ENCODE results near the gene PPP1R9B.

Gene PPP1R9B, protein sequence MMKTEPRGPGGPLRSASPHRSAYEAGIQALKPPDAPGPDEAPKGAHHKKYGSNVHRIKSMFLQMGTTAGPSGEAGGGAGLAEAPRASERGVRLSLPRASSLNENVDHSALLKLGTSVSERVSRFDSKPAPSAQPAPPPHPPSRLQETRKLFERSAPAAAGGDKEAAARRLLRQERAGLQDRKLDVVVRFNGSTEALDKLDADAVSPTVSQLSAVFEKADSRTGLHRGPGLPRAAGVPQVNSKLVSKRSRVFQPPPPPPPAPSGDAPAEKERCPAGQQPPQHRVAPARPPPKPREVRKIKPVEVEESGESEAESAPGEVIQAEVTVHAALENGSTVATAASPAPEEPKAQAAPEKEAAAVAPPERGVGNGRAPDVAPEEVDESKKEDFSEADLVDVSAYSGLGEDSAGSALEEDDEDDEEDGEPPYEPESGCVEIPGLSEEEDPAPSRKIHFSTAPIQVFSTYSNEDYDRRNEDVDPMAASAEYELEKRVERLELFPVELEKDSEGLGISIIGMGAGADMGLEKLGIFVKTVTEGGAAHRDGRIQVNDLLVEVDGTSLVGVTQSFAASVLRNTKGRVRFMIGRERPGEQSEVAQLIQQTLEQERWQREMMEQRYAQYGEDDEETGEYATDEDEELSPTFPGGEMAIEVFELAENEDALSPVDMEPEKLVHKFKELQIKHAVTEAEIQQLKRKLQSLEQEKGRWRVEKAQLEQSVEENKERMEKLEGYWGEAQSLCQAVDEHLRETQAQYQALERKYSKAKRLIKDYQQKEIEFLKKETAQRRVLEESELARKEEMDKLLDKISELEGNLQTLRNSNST
- 88.1 to 196 reads per million in 2 donors for total RNA-seq

DNA sequence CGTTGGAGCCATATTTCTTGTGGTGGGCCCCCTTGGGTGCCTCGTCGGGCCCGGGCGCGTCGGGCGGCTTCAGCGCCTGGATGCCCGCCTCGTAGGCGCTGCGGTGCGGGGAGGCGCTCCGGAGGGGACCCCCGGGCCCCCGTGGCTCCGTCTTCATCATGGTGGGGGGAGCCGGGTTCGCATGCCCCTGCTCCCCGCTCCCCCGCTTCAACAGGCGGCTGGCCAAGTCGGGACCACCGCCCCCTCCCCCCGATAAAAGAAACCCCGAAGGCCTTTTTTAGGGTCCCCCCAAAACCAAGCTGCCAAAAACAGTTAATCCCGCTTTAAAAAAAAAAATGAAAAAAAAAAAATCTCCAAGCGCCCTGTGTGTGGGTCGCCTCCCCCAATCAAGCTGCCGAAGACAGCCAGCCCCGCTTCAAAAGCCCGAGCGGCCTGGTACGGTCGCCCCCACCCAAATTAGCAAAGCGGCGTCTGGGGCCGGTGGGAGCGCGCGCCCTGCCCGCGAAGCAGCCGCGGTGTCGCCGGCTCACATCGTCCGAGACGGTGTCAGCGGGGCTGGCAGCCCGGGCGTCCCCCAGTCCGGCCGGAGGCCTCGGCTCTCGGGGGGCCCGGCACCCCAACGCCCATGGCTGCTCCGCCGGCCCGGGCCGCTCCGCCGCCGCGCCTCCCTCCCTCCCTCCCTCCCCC lies at the start of gene PPP1R9B:
Gene PPP1R9B (minus strand): TSS at position 324 of the 687 bp plus-strand sequence. CDS start 164 bp downstream, at position 160.
- peak; percentile 23 for DNase-seq

DNA sequence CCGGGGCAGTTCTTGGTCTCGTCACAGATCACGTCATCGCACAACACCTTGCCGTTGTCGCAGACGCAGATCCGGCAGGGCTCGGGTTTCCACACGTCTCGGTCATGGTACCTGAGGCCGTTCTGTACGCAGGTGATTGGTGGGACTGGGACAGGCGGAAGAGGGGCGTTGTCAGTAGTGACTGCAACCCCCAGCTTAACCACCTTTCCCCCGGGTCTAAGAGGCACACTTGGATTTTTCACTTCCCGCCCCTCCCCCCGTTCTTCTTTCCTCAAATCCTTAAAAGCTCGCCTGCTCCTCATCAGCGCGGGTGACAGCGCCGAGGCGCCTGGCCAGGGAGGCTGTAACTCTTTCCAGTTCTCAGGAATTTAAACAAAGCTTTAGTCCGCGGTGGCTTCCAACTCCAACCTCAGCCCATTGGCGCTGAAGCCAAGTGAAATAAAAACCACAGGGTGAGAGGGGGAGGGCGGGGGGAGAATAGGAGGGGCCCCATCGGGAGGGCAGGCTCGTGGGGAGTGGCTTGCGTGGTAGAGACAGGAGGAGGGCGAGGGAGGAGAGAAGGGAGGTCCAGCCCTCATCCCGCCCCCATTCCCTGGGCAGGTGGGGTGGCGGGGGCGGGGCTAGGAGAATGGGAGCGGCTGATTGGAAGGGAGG lies 49.5 kb upstream of the PPP1R9B start:
- peak; percentile 74 for DNase-seq

DNA sequence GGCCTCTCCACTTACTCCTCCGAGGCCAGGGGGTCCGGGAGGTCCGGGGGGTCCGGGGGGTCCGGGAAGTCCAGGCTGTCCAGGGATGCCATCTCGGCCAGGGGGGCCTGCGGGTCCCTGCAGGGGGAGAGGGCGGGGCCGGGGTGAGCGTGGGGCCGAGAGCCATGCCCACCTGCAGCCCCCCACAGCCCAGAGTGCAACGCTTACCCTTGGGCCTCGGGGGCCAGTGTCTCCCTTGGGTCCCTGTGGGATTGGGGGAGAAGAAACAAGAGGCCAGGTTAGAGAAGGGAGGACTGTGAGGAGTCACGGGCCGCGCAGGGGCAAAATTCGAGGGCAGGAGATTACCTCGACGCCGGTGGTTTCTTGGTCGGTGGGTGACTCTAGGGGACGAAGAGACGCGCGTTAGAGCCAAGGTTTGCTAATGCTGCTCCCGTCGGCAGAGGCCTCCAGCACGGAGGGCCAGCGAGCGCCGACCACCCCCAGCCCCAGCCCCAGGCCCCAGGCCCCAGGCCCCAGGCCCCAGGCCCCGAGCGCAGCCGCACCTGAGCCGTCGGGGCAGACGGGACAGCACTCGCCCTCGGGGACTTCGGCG lies 48.8 kb upstream of the PPP1R9B start:
- DNase-seq: no peak

DNA sequence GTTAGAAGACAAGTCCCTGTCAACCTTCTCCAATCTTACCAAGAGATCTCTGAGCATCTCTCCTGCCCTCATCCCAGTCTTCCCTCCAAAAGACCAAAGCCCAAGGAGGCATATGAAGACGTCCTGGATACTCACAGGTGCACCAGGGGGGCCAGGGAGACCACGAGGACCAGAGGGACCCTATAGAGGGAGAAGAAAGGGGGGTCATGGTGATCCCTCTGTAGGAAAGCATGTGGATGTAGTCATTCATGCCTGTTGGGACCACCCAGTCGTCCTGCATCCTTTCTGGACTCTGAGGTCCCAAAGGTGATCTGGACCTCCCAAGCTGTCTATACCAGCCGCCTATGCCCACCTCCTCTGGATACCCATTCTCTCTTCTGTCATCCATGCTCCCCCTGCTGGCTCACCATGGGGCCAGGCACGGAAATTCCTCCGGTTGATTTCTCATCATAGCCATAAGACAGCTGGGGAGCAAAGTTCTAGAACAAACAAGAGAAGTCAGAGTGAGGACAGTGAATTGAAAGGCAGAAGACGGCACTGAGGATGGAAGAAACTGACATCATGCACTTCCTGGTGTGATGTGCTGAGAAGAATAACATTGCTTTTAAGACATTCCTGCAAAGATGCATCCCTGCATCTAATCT lies 47.7 kb upstream of the PPP1R9B start:
- DNase-seq: peak; percentile 49

DNA sequence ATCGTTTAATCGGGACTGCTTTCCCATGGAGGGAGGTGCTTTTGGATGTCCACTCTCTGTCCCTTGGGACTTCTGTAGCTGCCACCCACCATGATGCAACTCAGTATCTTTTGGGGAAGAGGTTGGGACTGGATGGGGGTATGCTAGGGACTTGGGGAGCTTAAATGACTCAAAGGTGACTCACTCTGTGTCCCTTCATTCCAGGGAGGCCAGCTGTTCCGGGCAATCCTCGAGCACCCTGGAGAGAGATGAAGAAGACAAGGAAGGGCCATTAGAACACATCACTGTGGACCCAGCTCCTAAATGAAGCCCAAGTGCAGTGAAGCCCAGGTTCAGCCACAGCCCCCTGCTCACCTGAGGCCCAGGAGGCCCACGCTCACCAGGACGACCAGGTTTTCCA lies 46.3 kb upstream of the PPP1R9B start:
- no peak for DNase-seq

DNA sequence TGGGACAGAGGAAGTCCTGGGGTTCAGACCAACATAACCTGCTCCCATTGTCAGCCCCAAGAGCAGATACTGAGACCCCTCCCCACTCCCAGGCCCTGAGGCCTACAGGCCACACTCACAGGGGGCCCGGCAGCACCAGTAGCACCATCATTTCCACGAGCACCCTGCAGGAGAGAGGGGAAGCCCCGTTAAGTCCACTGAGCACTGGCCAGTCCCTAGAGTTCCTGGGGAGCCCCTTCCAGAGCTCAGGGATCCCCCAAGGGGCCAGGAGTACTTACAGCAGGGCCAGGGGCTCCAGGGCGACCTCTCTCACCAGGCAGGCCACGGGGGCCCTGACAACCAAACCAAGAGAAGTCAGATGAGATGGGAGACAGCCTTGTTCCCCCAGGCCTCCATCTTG lies 45.6 kb upstream of the PPP1R9B start:
- DNase-seq: no peak

DNA sequence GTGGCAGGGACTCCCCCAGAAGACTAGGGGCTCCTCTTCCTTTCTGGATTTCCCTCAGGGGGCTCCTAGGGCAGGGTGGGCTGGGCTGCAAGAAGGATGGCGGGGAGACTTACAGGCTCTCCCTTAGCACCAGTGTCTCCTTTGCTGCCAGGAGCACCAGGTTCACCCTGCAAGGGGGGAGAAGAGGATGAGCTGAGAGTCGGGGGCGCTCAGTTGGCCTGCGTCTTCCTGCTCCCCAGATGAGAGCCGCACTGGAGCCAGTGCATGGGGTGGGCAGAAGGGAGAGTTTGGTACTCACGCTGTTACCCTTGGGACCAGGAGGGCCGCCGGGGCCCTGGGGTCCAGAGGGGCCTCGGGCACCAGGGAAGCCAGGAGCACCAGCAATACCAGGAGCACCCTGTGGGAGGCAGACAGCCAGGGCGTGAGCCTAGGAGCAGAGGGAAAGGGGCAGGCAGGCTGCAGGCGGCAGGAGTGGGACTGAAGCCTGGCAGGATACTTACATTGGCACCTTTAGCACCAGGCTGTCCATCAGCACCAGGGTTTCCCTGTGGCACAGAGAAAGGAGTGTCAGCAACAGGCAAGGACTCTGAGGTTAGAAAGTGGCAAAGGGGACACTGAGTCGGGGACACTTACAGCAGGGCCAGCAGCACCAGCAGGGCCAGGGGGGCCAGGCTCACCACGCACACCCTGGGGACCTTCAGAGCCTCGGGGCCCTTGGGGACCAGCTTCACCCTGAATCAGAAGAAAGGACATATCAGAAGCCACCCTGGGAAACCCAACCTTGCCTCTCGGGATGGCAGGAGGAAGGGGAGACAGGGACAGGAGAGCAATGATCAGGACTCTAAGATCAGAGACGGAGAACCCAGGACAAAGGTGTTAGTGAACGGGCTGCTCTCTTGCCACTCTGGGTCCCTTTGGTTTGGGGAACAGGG lies 44.7 kb upstream of the PPP1R9B start:
- DNase-seq: no peak

DNA sequence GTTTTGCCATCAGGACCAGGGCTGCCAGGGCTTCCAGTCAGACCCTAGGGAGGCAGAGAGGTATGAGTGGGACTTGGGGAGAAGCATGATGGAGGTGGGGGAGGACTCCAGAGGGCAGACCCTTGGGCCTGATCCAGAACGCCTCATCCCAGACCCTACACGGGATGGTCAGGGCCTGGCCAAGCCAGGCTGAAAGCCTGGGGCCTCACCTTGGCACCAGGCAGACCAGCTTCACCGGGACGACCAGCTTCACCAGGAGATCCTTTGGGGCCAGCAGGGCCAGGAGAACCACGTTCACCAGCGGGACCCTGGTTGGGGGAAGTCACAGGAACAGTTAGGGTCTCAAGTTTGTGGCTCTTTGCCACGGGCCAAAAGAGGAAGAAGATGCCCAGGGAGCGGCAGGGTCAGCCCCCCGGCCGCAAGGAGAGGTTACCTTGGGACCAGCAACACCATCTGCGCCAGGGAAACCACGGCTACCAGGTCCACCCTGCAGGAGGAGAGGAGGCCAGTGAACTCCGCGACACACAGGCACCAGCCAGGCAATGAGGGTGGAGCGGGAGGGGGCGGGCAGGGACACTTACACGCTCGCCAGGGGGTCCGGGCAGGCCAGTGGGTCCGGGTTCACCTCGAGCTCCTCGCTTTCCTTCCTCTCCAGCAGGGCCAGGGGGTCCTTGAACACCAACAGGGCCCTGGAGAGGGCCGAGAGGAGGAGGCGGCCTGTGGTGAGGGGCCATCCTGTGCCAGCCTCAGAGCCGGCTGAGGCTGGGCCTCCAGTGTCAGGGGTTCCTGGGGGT lies 43.9 kb upstream of the PPP1R9B start:
- DNase-seq: no peak

DNA sequence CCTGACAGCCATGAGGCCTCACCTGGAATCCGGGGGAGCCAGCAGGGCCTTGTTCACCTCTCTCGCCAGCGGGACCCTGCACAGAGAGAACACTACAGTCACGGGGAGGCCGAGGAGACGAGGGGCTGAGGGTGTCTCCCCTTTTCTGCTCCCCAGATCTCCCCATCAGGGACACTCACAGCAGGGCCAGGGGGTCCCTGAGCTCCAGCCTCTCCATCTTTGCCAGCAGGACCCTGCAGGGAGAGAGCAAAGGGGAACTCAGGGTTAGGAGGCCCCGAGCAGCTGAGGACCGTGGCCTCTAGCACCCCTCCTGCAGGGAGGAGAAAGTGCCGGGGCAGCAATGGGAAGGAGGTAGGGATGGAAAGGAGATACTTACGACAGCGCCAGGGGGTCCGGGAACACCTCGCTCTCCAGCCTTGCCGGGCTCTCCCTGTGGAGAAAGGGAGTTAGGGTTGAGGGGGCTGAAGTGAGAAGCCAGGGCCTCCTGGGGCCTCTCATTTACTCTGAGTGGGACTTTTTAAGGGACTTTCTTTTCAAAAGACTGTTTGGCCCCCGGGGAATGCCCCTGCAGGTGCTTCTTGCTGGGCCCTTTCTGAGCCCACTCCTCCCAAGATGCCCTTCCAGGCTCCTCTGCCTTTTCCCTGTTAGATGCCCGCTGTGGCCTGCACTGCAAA lies 42.3 kb upstream of the PPP1R9B start:
- DNase-seq: no peak

DNA sequence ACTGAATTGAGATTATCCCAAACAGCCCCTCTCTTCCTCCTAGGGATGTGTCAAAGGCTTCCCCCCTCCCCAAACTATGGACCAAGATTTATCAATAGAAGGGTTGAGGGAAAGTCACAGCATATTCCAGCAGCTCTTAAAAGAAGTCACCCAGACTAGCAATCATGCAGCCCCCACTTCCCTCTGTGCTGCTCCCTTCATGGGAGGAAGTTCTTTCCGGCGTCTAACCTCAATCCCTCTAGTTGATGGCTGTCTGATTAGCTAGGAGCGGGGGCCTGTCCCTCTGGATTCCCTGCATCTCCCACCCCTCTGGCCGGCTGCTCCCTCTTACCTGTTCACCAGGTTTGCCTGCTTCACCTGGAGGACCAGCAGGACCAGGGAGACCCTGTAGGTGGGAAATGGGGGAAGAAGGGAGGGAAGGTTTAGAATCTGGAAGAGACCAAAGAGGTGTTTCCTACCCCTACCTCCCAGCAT lies 41.7 kb upstream of the PPP1R9B start:
- no peak for DNase-seq

DNA sequence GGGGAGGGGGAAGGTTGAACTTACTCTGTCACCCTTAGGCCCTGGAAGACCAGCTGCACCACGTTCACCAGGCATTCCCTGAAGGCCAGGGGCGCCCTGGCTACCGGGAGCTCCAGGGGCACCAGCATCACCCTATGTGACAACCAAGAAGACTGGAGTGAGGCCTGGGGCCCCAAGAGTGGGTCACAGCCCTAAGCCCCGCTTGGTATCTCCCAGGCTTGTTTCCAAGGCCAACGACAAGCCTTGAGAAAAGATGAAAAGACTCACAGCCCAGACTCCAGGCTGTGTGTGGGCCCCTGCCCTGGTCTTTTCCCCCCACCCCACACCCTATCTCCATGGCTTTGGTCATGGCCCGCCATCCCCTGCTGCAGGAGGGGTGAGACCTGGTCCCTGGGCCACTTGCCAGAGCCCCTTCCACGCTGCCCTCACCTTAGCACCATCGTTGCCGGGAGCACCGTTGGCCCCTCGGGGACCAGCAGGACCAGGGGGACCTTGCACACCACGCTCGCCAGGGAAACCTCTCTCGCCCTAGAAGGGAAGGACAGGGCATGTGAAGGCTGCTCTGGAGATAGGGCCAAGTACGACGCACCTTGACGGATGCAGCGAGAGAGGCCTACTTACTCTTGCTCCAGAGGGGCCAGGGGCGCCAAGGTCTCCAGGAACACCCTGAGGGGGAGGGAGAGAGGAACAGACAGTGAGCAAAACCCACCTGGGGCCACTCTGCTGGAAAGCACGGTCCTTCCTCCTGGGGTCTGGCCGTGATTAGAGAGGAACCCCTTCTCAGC lies 41.1 kb upstream of the PPP1R9B start:
- no peak for DNase-seq

DNA sequence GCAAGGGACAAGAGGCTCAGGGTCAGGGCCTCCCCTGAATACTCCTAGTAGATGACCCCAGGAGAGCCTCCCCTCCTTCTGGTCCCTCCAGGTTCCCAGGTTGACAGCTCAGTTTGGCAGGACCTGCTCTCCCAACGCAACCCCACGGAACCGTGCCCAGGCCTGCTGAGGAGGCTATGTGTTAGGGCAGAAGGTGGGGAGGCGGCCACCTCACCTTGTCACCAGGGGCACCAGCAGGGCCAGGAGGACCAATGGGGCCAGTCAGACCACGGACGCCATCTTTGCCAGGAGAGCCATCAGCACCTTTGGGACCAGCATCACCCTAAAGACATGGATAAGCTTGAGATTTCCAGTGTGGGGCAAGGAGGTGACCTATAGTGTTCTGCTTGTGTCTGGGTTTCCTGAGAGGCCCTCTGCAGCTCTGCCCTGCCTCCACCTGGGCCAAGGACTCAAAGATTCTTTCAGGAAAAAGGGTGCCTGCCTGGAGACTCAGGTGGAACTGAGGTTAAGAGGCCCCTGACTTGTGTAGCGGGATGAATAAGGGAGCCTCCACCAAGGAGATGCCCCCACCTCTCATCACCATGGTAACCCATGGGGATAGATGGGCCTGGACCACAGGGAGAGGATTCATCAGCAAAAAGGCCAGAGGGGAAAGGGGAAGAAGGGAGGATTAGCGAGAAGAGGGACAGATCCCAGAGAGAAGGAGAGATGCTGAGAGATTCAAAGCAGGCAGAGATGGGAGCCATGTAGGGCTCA lies 40.3 kb upstream of the PPP1R9B start:
- DNase-seq: no peak

DNA sequence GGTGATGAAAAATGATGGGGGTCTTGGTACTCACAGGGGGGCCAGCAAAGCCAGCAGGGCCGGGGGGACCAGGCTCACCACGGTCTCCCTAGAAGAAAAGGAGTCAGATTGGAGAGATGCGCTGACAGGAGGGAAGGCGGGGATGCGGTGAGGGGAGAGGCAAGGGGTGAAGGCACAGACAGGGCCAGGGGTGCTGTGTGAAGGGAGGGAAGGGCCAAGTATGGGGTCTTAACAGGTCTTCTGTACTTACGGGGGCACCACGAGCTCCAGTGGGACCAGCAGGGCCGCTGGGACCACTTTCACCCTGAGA lies 39.8 kb upstream of the PPP1R9B start:
- DNase-seq: no peak

DNA sequence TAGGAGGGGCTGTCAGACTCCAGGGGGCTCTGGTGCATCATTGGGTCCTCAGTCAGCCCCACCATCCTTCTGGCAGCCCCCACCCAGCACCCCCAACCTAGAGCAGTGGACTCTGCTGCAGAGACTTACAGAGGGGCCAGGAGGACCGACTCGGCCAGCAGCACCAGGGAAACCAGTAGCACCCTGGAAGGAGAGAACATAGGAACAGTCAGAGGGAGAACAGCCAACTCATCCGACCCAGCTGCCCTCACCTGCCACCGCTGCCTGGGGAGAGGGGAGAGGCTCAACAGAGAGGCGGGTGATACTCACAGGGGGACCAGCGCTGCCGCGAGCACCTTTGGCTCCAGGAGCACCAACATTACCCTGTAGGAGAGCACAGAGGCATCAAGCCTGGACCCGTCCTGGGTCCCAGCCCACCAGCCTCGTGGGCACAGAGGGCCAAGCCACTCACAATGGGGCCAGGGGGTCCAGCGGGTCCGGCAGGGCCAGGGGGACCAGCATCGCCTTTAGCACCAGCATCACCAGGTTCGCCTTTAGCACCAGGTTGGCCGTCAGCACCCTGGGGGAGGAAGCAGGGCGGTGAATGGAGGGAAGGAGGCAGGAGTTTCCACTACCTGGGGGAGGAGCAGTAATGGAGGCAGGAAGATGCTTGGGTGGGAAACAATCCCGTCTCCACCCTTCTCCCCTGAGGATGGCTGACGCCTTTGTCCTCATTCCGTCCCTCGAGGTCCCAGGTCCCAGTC lies 39.2 kb upstream of the PPP1R9B start:
- no peak for DNase-seq

DNA sequence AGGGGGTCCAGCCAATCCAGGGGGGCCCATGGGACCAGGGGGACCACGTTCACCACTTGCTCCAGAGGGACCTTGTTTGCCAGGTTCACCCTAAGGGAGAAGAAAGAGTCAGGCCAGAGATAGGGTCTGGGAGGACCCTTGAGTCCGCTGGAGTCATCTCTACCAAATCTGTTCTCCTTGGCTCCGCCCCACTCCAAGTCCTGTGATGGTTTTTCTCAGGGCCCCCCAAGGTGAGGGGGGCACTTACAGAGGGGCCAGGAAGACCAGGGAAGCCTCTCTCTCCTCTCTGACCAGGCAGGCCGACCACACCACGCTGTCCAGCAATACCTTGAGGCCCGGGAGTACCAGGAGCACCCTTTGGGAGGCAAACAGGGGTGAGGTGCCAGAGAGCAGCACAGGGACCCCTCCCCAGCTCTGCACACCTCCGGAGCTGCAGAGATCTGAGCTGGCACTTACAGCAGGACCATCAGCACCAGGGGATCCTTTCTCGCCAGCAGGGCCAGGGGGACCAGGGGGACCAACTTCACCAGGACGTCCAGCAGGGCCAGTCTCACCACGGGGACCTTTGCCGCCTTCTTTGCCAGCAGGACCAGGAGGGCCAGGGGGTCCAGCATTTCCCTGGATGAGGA lies 38.6 kb upstream of the PPP1R9B start:
- no peak for DNase-seq

DNA sequence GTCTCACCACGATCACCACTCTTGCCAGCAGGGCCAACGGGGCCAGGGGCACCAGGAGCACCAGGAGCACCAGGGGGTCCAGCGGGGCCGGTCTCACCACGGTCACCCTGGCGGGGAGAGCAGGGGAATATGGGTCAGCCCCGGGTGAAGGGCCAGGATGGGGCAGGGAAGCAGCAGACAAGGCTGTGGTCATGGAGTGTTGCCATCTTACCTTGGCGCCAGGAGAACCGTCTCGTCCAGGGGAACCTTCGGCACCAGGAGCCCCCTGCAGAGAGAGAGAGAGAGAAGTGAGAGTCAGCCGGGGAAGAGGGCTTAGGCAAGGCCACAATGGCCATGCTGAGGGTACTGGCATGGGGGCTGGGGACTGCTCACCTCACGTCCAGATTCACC lies 38.0 kb upstream of the PPP1R9B start:
- DNase-seq: no peak

Measured in T-helper 9 cell (primary cell).